Hematopoietic multipotent progenitor cell treated with erythropoietin and hydrocortisone succinate and interleukin-3 and kit ligand, for 8 days (in vitro differentiated cells): ENCODE data around the gene SPRR2B.
"Not testable (repeated sequence)": the region's sequence is repeated elsewhere in the genome, so short reads cannot be mapped to it uniquely, and the experiment has no call there.

ENCODE experiments used
- DNase-seq: peaks from one replicate; pipeline ENCODE4 v3.0.0-alpha.2; 2015

SPRR2B gene

DNA sequence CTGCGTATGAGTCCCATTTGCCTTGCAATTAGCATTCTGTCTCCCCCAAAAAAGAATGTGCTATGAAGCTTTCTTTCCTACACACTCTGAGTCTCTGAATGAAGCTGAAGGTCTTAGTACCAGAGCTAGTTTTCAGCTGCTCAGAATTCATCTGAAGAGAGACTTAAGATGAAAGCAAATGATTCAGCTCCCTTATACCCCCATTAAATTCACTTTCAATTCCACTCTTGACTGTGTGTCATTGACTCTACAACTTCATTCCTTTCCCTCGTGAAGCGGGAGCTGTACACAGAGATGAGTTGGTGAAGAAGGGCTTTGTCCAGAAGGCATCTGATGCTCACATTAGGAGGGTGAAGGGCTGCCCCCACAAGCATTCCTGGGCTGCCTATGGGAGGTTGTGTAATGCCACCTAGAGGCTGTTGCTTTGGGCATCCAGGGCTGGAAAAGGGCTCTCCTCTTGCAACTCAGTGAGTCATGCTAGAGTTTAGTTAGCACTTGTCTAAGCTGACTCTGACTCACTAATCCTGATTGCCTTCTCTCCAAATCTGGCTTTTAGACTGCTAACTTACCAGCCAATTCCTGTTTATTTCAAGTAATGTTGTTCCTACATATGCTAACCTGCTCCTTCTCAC lies 38.6 kb downstream of the SPRR2B start:
- peak; percentile 36 for DNase-seq

DNA sequence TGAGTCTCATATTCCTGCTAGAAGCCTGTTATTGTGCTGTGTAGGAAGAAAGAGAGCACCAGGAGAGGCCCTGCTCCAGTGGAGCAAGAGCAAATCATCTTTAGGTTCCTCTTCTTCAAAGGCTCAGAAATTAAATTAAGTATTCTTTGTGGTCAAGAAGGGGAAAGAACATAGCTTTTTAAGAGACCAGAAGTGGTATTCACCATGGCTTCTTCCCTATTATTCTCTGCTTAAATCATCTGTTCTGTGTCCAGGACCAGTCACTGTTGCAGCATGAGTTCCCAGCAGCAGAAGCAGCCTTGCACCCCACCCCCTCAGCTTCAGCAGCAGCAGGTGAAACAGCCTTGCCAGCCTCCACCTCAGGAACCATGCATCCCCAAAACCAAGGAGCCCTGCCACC lies 39.3 kb downstream of the SPRR2B start:
- DNase-seq, result no peak

DNA sequence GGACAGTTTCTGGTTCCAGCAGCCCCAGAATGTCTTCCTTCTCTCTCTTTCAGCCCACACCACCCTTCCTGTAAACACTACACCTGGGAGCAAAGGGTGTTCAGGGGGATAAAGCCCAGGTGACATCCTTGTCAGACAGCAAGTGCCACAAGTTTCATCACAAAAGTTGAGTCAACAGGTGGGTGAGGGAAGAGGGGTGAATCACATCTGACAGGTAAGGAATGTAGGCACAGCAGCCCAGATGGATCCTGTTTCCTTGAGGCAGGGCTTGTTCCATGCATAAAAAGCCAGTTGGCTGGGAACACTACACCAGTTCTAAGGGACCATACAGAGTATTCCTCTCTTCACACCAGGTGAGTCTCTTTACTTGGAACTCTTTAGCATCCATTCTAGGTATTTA lies 40.5 kb downstream of the SPRR2B start, which contains the start of gene SPRR1B:
SPRR1B (plus strand) TSS at position 309 of the 400 bp plus-strand sequence. CDS start 1,143 bp downstream, outside the sequence.
- no peak for DNase-seq

DNA sequence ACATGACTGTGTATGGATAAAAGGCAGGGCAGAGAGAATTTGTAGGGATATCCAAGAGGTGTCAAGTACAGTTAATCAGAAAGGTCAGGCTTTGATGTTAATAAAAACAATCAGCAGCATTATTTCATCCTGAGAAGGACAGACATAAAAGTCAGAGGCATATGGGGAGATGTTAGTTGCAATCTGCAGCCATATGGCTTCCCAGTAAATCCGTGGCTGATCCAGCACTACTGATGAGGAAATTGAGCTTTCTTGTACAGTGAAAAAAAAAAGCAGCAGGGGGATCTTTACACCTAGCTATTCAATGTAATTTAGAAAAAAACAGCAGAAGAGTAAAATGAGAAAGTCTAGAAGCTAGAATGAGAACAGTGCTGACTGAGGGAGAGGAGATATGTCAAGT lies 42.6 kb downstream of the SPRR2B start:
- no peak for DNase-seq

DNA sequence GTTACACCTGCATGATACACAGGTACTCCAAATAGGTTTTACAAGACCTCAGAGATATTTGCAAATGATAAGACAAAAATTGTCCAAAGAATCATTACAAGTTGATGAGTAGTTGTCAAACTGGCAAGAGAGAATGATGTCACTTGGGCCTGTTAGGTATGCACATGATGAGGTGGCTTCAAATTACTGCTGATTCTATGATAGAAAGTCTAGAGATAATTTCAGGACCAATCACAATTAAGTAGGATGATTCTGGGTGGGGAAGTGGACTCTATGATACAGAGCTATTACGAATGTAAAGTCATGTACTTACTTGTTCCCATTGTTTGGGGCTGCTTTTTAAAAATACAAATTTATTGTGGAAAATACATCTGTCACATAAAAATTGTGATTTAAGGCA lies 45.6 kb downstream of the SPRR2B start:
- no peak for DNase-seq

DNA sequence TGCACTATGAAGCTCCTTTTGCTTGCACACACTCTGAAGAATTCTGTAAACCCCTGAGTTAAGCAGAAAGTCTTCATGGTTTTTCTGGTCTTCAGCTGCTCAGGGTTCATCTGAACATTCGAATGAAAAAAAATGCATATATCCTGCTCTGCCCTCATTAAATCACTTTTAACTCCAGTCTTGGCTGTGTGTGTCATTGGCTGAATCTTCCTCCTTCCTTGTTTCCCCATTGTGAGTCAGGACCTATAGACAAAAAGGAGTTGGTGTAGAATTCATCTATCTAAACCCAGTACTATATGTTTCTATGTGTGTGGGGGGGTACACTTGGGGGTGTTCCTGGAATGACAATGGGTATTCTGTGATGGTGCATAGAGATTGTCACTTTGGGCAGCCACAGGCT lies 47.0 kb downstream of the SPRR2B start:
- no peak for DNase-seq

DNA sequence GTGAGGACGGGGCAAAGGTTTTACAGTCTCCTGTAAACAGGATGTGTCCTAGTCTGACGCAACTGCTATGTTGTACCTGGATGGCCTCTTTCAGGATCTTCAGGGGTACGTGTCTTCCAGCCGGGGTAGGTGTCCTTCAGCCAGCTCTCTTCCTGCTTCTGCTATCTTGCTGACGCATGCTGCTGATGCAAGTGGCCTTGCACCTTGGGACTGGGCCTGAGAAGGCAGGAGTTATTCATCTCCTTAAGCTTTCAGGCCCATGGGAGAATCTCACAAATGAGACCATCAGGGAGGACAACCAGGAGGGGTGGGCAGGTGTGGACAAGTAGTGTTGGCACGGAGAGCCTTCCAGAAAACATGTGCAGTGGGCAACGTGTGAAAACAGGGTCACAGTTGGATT lies 48.3 kb downstream of the SPRR2B start:
- DNase-seq, result no peak

DNA sequence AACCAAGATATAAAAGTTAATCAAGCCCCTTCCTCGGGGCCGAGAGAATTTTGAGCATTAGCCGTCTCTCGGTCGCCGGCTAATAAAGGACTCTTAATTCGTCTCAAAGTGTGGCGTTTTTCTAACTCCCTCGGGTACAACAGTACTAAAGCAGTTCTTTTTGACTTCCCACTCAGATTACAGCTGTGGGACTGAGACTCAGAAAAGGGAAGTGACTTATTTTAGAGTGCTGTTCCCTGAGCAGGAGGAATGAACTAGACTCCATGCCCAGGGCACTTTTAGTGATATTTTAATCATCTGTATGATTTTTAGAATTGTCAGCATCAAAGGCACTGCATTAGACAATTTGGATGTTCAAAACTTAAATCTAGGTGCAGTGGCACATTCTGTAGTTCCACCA lies 49.1 kb downstream of the SPRR2B start:
- DNase-seq, result not testable (repeated sequence)

DNA sequence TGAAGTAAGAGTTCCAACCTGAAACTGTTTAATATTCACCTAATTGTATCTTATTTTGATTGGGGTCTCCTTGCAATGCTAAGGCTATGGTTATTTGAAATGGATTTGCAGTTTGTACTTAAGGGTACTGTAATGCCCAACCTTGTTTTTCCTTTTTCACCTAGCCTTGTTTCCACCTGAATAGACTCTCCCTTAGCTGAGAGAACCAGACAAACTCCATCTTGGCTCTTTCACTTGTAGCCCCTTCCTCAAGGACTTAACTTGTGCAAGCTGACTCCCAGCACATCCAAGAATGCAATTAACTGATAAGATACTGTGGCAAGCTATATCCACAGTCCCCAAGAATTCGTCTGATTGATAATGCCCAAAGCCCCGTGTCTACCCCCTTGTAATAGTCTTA lies 49.6 kb downstream of the SPRR2B start:
- DNase-seq, result not testable (repeated sequence)
